ENCODE measurements around the gene TBC1D32.

DNA sequence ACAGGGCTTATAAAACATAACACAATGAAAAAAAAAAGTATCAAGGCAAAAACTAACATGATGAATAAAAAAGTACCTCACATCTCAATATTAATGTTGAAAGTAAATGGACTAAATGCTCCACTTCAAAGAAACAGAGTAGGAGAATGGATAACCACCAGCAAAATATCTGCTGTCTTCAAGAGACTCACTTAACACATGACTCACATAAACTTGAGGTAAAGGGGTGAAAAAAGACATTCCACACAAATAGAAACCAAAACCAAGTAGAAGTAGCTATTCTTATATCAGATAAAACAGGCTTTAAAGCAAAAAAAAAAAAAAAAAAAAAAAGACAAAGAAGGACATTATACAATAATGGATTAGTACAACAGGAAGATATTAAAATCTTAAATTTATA lies 86.9 kb downstream of the TBC1D32 start:
- TF ChIP-seq, protein P1, sequence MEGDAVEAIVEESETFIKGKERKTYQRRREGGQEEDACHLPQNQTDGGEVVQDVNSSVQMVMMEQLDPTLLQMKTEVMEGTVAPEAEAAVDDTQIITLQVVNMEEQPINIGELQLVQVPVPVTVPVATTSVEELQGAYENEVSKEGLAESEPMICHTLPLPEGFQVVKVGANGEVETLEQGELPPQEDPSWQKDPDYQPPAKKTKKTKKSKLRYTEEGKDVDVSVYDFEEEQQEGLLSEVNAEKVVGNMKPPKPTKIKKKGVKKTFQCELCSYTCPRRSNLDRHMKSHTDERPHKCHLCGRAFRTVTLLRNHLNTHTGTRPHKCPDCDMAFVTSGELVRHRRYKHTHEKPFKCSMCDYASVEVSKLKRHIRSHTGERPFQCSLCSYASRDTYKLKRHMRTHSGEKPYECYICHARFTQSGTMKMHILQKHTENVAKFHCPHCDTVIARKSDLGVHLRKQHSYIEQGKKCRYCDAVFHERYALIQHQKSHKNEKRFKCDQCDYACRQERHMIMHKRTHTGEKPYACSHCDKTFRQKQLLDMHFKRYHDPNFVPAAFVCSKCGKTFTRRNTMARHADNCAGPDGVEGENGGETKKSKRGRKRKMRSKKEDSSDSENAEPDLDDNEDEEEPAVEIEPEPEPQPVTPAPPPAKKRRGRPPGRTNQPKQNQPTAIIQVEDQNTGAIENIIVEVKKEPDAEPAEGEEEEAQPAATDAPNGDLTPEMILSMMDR (IDR thresholded peaks at IDR 0.05; ENCODE audit: insufficient read depth, low read depth, low read length), result no peak
- TF ChIP-seq EZH2 (IDR thresholded peaks at IDR 0.05; ENCODE audit: insufficient read depth, low read length), result no peak

All from astrocyte (in vitro differentiated cells and primary cell).